ENCODE results near the gene CDH12. TPM values are rescaled to one million over a fixed set of nuclear protein-coding genes. Genes with fewer than 3 reads are reported as not detected.
"Not testable (repeated sequence)": the region's sequence is repeated elsewhere in the genome, so short reads cannot be mapped to it uniquely, and the experiment has no call there.

The CDH12 gene
- total RNA-seq, 1 experiment from 2014 or later, result not detected

DNA sequence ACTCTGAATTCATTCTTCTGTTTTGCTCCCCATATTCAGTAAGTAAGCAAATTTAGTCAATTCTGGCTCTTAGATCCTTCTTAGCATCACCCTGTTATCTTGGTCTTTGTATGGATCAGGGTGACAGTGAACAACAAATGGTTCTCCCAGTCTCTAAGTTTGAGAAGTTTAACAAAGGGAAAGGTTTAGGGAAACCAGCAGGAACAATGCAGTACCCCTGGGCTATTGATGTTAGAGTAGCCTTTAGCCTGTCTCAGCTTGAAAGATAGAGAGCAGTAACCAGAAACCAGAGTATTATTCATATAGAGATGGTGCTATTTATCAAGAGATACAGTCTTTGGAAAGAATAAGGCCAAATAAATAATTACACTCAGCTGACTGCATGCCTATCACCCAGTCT, 241.8 kb downstream of the CDH12 start:
- no peak overlapping the region for H3K56ac ChIP-seq (ENCODE audit: insufficient read length, low read depth, low read length)
- H2BK12ac ChIP-seq (ENCODE audit: insufficient read length, low read depth, low read length), result no peak overlapping the region
- H3K27me3 ChIP-seq (ENCODE audit: insufficient read depth, low read length), result no peaks in the 10 kb centered on the region
- H4K8ac ChIP-seq (replicated peaks; ENCODE audit: insufficient read length, low read depth, low read length), result no peak overlapping the region
- no peaks in the 10 kb centered on the region for H3K4me1 ChIP-seq (ENCODE audit: insufficient read depth, low read length)
- TF ChIP-seq, protein P1, sequence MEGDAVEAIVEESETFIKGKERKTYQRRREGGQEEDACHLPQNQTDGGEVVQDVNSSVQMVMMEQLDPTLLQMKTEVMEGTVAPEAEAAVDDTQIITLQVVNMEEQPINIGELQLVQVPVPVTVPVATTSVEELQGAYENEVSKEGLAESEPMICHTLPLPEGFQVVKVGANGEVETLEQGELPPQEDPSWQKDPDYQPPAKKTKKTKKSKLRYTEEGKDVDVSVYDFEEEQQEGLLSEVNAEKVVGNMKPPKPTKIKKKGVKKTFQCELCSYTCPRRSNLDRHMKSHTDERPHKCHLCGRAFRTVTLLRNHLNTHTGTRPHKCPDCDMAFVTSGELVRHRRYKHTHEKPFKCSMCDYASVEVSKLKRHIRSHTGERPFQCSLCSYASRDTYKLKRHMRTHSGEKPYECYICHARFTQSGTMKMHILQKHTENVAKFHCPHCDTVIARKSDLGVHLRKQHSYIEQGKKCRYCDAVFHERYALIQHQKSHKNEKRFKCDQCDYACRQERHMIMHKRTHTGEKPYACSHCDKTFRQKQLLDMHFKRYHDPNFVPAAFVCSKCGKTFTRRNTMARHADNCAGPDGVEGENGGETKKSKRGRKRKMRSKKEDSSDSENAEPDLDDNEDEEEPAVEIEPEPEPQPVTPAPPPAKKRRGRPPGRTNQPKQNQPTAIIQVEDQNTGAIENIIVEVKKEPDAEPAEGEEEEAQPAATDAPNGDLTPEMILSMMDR (conservative IDR thresholded peaks at IDR 0.05), result no peak
- H3K4me2 ChIP-seq (ENCODE audit: insufficient read depth, insufficient read length, low read length), result no peak overlapping the region
- peaks cover 49% of the 10 kb centered on the region for H3K27me3 Mint-ChIP-seq (ENCODE audit: low read depth)
- no peak overlapping the region for H2BK120ac ChIP-seq (ENCODE audit: low read depth, low read length, poor library complexity, severe bottlenecking)
- H3K23me2 ChIP-seq (ENCODE audit: insufficient read length, low read depth, low read length, poor library complexity, severe bottlenecking), result no peaks in the 10 kb centered on the region
- H3K36me3 Mint-ChIP-seq (ENCODE audit: insufficient read depth in 1 of 3, low read depth in 3 of 3), result peaks cover 6 to 19% (median 10%) of the 10 kb centered on the region in 3 experiments
- no peak overlapping the region for H3K18ac ChIP-seq (ENCODE audit: insufficient read length, low read depth, low read length)
- no peak overlapping the region for H2AK5ac ChIP-seq (ENCODE audit: insufficient read length, low read length)
- no peak overlapping the region for H3K14ac ChIP-seq (ENCODE audit: insufficient read depth, low read length)
- no peaks in the 10 kb centered on the region for H4K20me1 ChIP-seq (ENCODE audit: control insufficient read depth, insufficient read depth, insufficient read length)
- no peak overlapping the region for H4K5ac ChIP-seq (ENCODE audit: insufficient read length, low read depth, low read length)
- no peak overlapping the region for H2BK20ac ChIP-seq (ENCODE audit: low read depth, low read length, poor library complexity, severe bottlenecking)
- no peak overlapping the region for H2BK15ac ChIP-seq (ENCODE audit: low read depth, low read length)
- H3K4me1 Mint-ChIP-seq, result peaks cover 0 to 4% of the 10 kb centered on the region in 2 experiments; a peak in 1 of 4 replicates
- no peak overlapping the region for H2BK5ac ChIP-seq (ENCODE audit: insufficient read length, low read length)
- H3K4ac ChIP-seq (ENCODE audit: low read depth, low read length), result no peak overlapping the region
- no peak overlapping the region for H4K91ac ChIP-seq (ENCODE audit: insufficient read length, low read depth, low read length)
- no peak for DNase-seq
- H2AFZ ChIP-seq (ENCODE audit: low read length), result no peak overlapping the region
- H3K27ac ChIP-seq (ENCODE audit: insufficient read length, low read depth, low read length), result no peak overlapping the region
- H3K79me2 ChIP-seq (ENCODE audit: insufficient read depth, low read length), result no peaks in the 10 kb centered on the region
- no peaks in the 10 kb centered on the region for H3K79me1 ChIP-seq (ENCODE audit: insufficient read depth, low read depth, low read length, poor library complexity, severe bottlenecking)
- H3K9ac ChIP-seq (ENCODE audit: extremely low read depth, insufficient read length, low read length), result no peak overlapping the region
- no peak overlapping the region for H3T11ph ChIP-seq (ENCODE audit: low read length)
- peaks cover 17% of the 10 kb centered on the region for H3K9me3 ChIP-seq (ENCODE audit: control insufficient read depth, low read depth, low read length)
- peaks cover 22 to 27% of the 10 kb centered on the region in 2 experiments for H3K9me3 Mint-ChIP-seq
- H3K23ac ChIP-seq (ENCODE audit: insufficient read length, low read depth, low read length), result no peak overlapping the region
- H3K4me3 Mint-ChIP-seq, result no peak overlapping the region
- no peak overlapping the region for H3K27ac Mint-ChIP-seq

GRCh38 chr5:22607498-22607897, 245.6 kb downstream of the CDH12 start:
- not testable (repeated sequence) for H4K91ac ChIP-seq (ENCODE audit: insufficient read length, low read depth, low read length); H4K5ac ChIP-seq (ENCODE audit: insufficient read length, low read depth, low read length); H3K79me1 ChIP-seq (ENCODE audit: insufficient read depth, low read depth, low read length, poor library complexity, severe bottlenecking); H3K18ac ChIP-seq (ENCODE audit: insufficient read length, low read depth, low read length); H4K8ac ChIP-seq (replicated peaks; ENCODE audit: insufficient read length, low read depth, low read length); H3K23me2 ChIP-seq (ENCODE audit: insufficient read length, low read depth, low read length, poor library complexity, severe bottlenecking); H3K4ac ChIP-seq (ENCODE audit: low read depth, low read length); H3K4me3 Mint-ChIP-seq; H3K27ac ChIP-seq (ENCODE audit: insufficient read length, low read depth, low read length); H2AK5ac ChIP-seq (ENCODE audit: insufficient read length, low read length); H2BK20ac ChIP-seq (ENCODE audit: low read depth, low read length, poor library complexity, severe bottlenecking); DNase-seq; H3K56ac ChIP-seq (ENCODE audit: insufficient read length, low read depth, low read length); H3K9ac ChIP-seq (ENCODE audit: extremely low read depth, insufficient read length, low read length); H3K14ac ChIP-seq (ENCODE audit: insufficient read depth, low read length); H2AFZ ChIP-seq (ENCODE audit: low read length); H3K4me1 ChIP-seq (ENCODE audit: insufficient read depth, low read length); H3K4me2 ChIP-seq (ENCODE audit: insufficient read depth, insufficient read length, low read length); H2BK15ac ChIP-seq (ENCODE audit: low read depth, low read length); H3K23ac ChIP-seq (ENCODE audit: insufficient read length, low read depth, low read length); H4K20me1 ChIP-seq (ENCODE audit: control insufficient read depth, insufficient read depth, insufficient read length); H3K27me3 ChIP-seq (ENCODE audit: insufficient read depth, low read length); H3K4me1 Mint-ChIP-seq; H3T11ph ChIP-seq (ENCODE audit: low read length); H2BK5ac ChIP-seq (ENCODE audit: insufficient read length, low read length); H2BK120ac ChIP-seq (ENCODE audit: low read depth, low read length, poor library complexity, severe bottlenecking); H3K27ac Mint-ChIP-seq; H3K79me2 ChIP-seq (ENCODE audit: insufficient read depth, low read length); H2BK12ac ChIP-seq (ENCODE audit: insufficient read length, low read depth, low read length)
- Mint-ChIP-seq H3K9me3 (peaks cover 23 to 27% of the 10 kb centered on the region in 2 experiments), H3K27me3 (ENCODE audit: low read depth) (peaks cover 30% of the 10 kb centered on the region), H3K36me3 (ENCODE audit: insufficient read depth in 1 of 3, low read depth in 3 of 3) (peaks cover 6 to 21% (median 10%) of the 10 kb centered on the region in 3 experiments)
- peaks cover 17% of the 10 kb centered on the region for H3K9me3 ChIP-seq (ENCODE audit: control insufficient read depth, low read depth, low read length)
- WGBS (ENCODE audit: extremely low coverage, insufficient read length, low lambda C conversion rate), result no CpG with 5 or more reads among the region's 5 CpGs
